Mucosa of rectum (tissue), 2 donors: Measurements from ENCODE around the gene NCF4.

Experiments
- H3K27ac ChIP-seq, 2 donors: one replicate each; pipeline ENCODE4 v1.7.0; 2013; ENCODE audit warnings: inconsistent platforms in 2 of 2, low read depth in 2 of 2, low read length in 2 of 2
- H3K27me3 ChIP-seq, 2 donors: one replicate each; pipeline ENCODE4 v1.7.0; 2013; ENCODE audit warnings: low read length in 2 of 2; ENCODE audit not compliant: control insufficient read depth in 2 of 2, insufficient read depth in 2 of 2
- H3K36me3 ChIP-seq, 2 donors: one replicate each; pipeline ENCODE4 v1.7.0; 2013; ENCODE audit warnings: low read length in 2 of 2; ENCODE audit not compliant: control insufficient read depth in 2 of 2, insufficient read depth in 2 of 2
- H3K4me1 ChIP-seq, 2 donors: one replicate each; pipeline ENCODE4 v1.7.0; 2013; ENCODE audit warnings: low read length in 2 of 2, mild to moderate bottlenecking in 1 of 2; ENCODE audit not compliant: control insufficient read depth in 2 of 2, insufficient read depth in 2 of 2
- H3K4me3 ChIP-seq, 2 donors: one replicate each; pipeline ENCODE4 v1.7.0; 2013; ENCODE audit warnings: low read length in 2 of 2
- H3K9ac ChIP-seq, 2 donors: one replicate each; pipeline ENCODE4 v1.7.0; 2013; ENCODE audit warnings: low read length in 2 of 2, low read depth in 1 of 2, mild to moderate bottlenecking in 1 of 2
- H3K9me3 ChIP-seq, 2 donors: one replicate each; pipeline ENCODE4 v1.7.0; 2013; ENCODE audit warnings: low read length in 2 of 2; ENCODE audit not compliant: control insufficient read depth in 2 of 2
- donor health status: healthy.
- donor health status: Normal muscosa, but diverticular disease.

NCF4 gene

DNA sequence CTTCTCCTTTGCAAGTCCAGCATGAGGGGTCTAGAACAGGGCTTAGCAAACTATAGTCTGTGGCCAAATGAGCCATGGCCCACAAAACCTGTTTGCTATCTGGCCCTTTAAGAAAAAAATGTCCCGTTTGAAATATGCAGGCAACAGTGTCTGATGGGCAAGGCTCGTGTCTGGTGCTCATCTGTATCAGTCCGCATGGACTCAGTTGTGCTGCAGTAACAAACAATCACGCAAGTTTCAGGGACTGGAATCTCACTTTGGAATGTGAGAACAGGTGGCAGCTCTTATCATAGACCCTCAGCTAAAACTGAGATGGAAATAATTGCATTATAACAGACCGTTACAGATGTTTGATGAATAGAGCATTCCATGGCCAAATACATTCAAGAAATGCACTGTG, 24.9 kb upstream of the NCF4 start:
- no peaks in the 10 kb centered on the region for H3K4me1 ChIP-seq
- no peak overlapping the region for H3K27ac ChIP-seq
- peaks cover 3 to 5% of the 10 kb centered on the region in 2 donors for H3K27me3 ChIP-seq

DNA sequence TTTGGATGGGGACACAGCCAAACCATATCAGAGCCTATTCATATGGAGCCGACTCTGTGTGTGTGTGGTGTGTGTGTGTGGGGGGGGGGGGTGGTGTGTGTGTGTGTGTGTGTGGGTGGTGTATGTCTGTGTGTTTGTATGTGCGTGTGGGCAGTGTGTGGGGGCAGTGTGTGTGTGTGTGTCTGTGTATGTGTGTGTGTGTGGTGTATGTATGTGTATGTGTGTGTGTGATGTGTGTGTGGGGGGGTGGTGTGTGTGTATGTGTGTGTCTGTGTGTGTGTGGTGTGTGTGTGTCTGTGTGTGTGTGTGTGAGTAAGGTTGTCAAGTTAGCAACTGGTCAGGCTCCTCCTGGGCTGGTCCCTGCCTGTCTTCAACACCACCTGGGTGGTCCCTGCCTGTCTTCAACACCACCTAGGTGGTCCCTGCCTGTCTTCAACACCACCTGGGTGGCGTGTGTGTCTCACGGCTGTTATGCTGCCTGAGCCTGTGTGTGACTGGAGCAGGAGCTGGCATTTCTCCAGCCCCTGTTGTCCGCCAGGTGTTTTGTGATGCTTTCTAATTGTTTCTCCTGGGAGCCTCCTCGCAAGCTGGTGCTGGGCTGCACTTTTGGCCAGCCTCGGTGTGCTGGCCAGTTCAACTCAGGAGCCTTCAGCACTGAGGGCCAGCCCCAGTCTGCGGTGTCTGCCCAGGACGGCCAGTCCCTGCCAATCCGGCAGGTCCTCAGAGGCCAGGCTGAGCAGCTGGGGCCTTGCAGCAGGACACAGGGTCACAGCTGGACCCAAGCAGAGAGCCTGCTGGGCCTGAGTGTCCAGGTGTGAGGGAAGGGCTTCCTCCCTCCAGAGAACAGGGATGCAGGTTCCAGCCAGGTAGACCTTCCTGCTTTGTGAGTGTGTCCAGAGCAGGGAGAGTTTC, 22.4 kb upstream of the NCF4 start:
- Histone ChIP-seq H3K27ac (no peak overlapping the region), H3K4me1 (no peaks in the 10 kb centered on the region), H3K36me3 (no peaks in the 10 kb centered on the region), H3K9me3 (no peaks in the 10 kb centered on the region), H3K4me3 (no peak overlapping the region), H3K9ac (no peak overlapping the region), H3K27me3 (peaks cover 3 to 5% of the 10 kb centered on the region in 2 donors)

More for the DNA sequence above, 24.9 kb upstream of the NCF4 start:
- no peak overlapping the region for H3K9ac ChIP-seq
- H3K9me3 ChIP-seq = no peaks in the 10 kb centered on the region
- H3K36me3 ChIP-seq = no peaks in the 10 kb centered on the region
- H3K4me3 ChIP-seq = no peak overlapping the region

DNA sequence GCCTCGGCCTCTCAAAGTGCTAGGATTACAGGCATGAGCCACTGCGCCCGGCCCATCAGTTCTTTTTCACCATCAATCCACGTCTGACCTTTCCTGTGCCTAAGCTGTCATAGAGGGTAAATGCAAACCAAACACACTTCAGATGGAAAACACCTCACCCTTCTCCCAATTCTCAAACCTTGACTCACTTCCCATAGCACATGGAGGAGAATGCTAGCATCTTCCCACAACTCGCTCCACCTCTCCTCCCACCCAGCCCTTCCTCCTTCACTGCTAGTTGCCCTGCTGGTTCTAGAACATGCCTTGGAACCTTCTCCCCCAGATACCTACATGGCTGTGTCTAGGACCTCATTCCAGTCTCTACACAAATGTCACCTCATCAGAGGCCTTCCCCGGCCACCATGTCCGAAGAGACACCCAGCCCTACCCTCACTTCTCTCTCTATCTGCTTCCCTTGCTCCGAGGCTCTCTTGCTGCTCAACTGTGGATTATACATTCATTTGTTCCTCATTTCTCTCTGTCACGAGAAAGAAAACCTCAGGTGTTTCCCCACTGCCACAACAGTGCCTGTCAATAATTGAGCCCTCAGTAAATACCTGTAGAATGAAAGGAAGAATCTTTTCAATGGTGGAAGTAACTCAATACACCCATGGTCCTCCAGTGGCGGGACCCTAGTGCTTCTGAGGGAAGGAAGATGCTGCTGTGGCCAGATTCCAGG, 21.3 kb upstream of the NCF4 start:
- no peaks in the 10 kb centered on the region for H3K36me3 ChIP-seq
- H3K27ac ChIP-seq = no peak overlapping the region
- H3K4me3 ChIP-seq = no peak overlapping the region
- no peak overlapping the region for H3K9ac ChIP-seq
- no peaks in the 10 kb centered on the region for H3K9me3 ChIP-seq
- H3K27me3 ChIP-seq = peaks cover 3 to 7% of the 10 kb centered on the region in 2 donors
- H3K4me1 ChIP-seq = no peaks in the 10 kb centered on the region

DNA sequence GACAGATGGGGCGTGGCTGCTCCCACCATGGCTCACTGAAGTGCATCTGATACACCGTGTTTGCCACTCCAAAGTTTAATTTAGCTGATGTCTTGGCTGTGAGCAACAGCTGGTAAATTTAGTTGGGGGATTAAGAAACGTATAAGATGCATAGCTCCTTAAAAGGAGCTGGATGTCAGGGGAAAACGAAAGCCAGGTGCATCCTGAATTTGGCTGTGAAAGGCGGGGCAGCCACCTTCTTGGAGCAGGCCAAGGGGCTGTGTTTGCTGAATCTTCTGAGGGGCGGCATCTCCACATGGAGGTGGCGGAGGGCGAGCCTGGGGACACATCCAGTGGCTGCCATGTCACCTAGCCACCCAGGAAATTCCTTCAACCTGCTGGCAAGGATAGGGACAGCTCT, 20.7 kb upstream of the NCF4 start:
- Histone ChIP-seq H3K4me3 (no peak overlapping the region), H3K9me3 (no peaks in the 10 kb centered on the region), H3K9ac (no peak overlapping the region), H3K27ac (no peak overlapping the region), H3K36me3 (no peaks in the 10 kb centered on the region), H3K4me1 (no peaks in the 10 kb centered on the region), H3K27me3 (peaks cover 3 to 8% of the 10 kb centered on the region in 2 donors)

DNA sequence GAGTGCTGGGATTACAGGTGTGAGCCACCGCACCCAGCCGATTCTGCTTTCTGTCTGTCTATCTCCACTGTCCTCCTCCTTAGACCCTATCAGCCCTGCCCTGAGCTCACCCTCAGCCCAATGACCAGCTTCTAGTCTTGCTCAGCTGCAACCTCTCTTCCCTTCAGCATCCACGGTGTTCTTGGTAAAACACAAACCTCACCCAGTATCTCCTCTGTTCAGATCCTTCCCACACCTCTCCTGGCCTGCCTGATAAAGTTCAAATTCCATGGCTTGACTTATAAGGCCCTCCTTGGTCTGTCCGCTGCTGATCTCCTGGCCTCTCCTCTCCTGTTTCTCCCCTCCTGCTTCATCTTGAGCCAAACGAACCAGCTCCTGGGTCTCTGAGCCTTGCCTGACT, 14.5 kb upstream of the NCF4 start:
- H3K9me3 ChIP-seq = no peaks in the 10 kb centered on the region
- H3K36me3 ChIP-seq = no peaks in the 10 kb centered on the region
- no peak overlapping the region for H3K4me3 ChIP-seq
- no peak overlapping the region for H3K9ac ChIP-seq
- H3K27ac ChIP-seq = no peak overlapping the region
- peaks cover 7 to 21% of the 10 kb centered on the region in 2 donors for H3K27me3 ChIP-seq
- H3K4me1 ChIP-seq = no peaks in the 10 kb centered on the region

DNA sequence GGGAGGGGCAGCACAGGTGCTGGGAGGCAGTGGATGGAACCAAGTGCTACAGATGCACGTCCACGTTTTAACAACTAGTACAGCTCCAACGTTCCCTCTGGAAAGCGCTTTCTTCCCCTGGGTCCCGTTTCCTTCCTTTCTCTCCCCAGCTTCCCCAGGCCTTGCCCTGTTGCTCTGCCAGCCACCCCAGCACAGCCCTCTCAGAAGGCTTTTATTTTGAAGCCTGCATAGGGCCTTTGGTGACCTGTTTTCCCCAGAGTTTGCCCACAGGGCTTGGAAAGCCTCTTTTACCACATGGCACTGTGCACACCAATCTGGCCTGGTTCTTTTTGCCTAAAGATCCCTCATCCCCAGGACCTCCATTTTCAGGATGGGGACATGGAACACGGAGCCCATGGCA, 13.9 kb upstream of the NCF4 start:
- Histone ChIP-seq H3K9ac (no peak overlapping the region), H3K27me3 (peaks cover 7 to 18% of the 10 kb centered on the region in 2 donors), H3K36me3 (no peaks in the 10 kb centered on the region)

DNA sequence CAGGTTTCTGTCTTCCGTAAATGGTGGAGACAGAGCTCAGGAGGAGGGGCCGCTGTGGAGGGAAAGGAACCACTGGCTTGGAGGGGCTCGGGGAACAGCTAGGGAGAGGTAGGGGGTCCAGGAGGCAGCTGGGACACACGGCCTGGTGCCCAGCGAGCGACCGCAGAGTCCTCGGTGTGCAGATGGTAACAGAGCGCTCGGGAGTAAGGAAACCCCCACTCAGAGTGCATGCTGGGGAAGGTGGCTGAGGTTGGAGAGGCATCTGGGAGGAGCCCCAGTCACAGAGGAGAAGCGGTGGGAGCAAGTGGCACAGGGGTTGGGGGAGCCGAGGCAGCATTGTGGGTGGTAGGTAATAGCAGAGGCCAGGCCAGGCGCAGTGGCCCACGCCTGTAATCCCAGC, 10.8 kb upstream of the NCF4 start:
- H3K36me3 ChIP-seq = no peaks in the 10 kb centered on the region
- H3K27ac ChIP-seq = no peak overlapping the region
- peaks cover 7 to 14% of the 10 kb centered on the region in 2 donors for H3K27me3 ChIP-seq
- no peaks in the 10 kb centered on the region for H3K4me1 ChIP-seq
- no peaks in the 10 kb centered on the region for H3K9me3 ChIP-seq
- H3K9ac ChIP-seq = no peak overlapping the region
- no peak overlapping the region for H3K4me3 ChIP-seq

More for the DNA sequence above, 13.9 kb upstream of the NCF4 start:
- Histone ChIP-seq H3K27ac (no peak overlapping the region), H3K4me1 (no peaks in the 10 kb centered on the region), H3K9me3 (no peaks in the 10 kb centered on the region), H3K4me3 (no peak overlapping the region)

DNA sequence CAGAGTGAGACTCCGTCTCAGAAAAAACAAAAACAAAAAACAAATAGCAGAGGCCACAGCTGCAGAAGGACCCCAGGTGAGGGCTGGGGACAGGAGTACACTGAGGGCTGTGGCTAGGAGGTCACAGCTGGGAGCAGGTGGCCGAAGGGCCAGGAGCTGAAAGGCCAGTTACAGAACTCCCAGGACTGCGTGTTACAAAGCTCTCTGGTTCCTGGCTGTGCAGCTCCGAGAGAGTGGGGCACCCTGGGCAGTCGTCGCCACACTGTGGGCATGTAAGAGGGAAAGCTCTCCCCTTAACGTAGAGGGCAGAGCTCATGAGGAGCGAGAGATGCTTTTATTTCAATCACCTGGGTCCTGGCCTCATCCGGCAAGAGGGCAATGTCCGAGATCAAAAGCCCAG, 10.1 kb upstream of the NCF4 start:
- Histone ChIP-seq H3K4me3 (no peak overlapping the region), H3K4me1 (no peaks in the 10 kb centered on the region), H3K9ac (no peak overlapping the region), H3K27me3 (peaks cover 7 to 13% of the 10 kb centered on the region in 2 donors), H3K9me3 (no peaks in the 10 kb centered on the region), H3K36me3 (no peaks in the 10 kb centered on the region), H3K27ac (no peak overlapping the region)

DNA sequence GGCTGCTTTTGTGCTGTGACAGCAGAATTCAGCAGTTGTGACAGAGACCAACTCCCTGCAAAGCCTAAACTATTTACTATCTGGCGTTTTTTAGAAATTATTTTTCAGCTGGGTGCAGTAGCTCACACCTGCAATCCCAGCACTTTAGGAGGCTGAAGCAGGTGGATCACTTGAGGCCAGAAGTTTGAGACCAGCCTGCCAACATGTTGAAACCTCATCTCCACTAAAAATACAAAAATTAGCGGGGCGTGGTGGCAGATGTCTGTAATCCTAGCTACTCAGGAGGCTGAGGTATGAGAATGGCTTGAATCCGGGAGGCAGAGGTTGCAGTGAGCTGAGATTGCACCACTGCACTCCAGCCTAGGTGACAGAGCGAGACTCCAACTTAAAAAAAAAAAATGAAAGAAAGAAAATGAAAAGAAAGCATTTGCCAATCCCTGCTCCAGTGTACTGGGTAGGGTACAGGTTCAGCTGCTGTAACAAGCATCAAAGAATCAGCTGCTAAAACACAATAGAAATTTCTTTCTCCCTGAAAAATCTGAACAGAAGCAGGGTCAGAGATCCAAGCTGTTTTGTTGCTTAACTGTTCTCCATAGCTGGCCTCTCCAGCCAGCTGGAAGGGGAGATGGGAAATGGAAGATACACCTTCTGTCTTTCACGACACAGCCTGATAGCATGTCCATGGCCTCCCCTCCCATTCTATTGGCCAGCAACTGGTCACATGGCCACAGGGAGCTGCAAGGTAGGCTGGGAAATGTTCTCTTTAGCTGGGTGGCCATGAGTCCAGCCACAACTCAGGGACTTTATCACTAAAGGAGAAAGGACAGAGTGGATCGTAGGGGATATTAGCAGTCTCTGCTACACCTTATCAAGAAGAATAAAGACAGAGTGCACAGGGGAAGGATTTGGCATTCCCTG, 8.5 kb upstream of the NCF4 start:
- no peak overlapping the region for H3K9ac ChIP-seq
- H3K27ac ChIP-seq = no peak overlapping the region
- H3K36me3 ChIP-seq = no peaks in the 10 kb centered on the region
- H3K4me3 ChIP-seq = no peak overlapping the region
- peaks cover 0 to 3% of the 10 kb centered on the region in 2 donors for H3K4me1 ChIP-seq
- H3K27me3 ChIP-seq = peaks cover 7 to 10% of the 10 kb centered on the region in 2 donors
- H3K9me3 ChIP-seq = no peaks in the 10 kb centered on the region
